T47D (cell line): ENCODE results near the gene PDRG1.
A peak's percentile ranks its signal among the peaks of the same experiment; 100 is the strongest.

Experiments used
- DNase-seq, 2 experiments: peaks; one replicate each; pipeline versions ENCODE4 v3.0.0 to v3.0.0-alpha.2; 2011 to 2012; ENCODE audit warnings: low read depth in 1 of 2, low spot score in 1 of 2
- JUND ChIP-seq: IDR thresholded peaks from 2 replicates; pipeline ENCODE4 v1.6.1; 2012; ENCODE audit warnings: low read depth
- in situ Hi-C: cut with HindIII; loops from 2 replicates; pipeline ENCODE4 v1.10.0; 2016; ENCODE audit warnings: low sequenced_read_pairs, low pct_unique_long_range_greater_than_20kb

The PDRG1 gene

GRCh38 chr20:31951530-31952453, at the start of gene PDRG1:
TSS of gene PDRG1 (minus strand) at chr20:31952046. CDS start at chr20:31951961, 85 bp downstream.
- in situ Hi-C loops, result no loop called here
- TF ChIP-seq JUND, result no peak
- peak; percentile 86 to 98 for DNase-seq

- no peak for TF ChIP-seq JUND
- in situ Hi-C loops, result no loop called here
- DNase-seq, result no peak
Observed at GRCh38 chr20:31998246-31998645, 46.4 kb upstream of the PDRG1 start.

- in situ Hi-C loops, result no loop called here
- TF ChIP-seq JUND, result no peak
- DNase-seq, result no peak
Observed at GRCh38 chr20:31996996-31997395, 45.1 kb upstream of the PDRG1 start.

GRCh38 chr20:31992086-31992485, 40.2 kb upstream of the PDRG1 start:
- in situ Hi-C loops, result no loop called here

GRCh38 chr20:31991339-31991705, 39.5 kb upstream of the PDRG1 start:
- TF ChIP-seq JUND, result no peak
- in situ Hi-C loops, result no loop called here
- DNase-seq, result no peak

More at GRCh38 chr20:31992086-31992485, 40.2 kb upstream of the PDRG1 start:
- no peak for DNase-seq
- TF ChIP-seq JUND, result no peak

GRCh38 chr20:31990641-31991338, 38.9 kb upstream of the PDRG1 start:
- in situ Hi-C loops, result no loop called here
- TF ChIP-seq JUND, result no peak
- no peak for DNase-seq

- no peak for DNase-seq
- TF ChIP-seq JUND, result no peak
- in situ Hi-C loops, result no loop called here
Observed at GRCh38 chr20:31989030-31989645, 37.3 kb upstream of the PDRG1 start.

GRCh38 chr20:31988430-31989015, 36.7 kb upstream of the PDRG1 start:
- no peak for TF ChIP-seq JUND
- in situ Hi-C loops, result no loop called here

GRCh38 chr20:31987744-31988143, 35.9 kb upstream of the PDRG1 start:
- DNase-seq, result peak in 1 of 2 experiments; percentile 30
- no peak for TF ChIP-seq JUND
- in situ Hi-C loops, result no loop called here

More at GRCh38 chr20:31988430-31989015, 36.7 kb upstream of the PDRG1 start:
- no peak for DNase-seq

GRCh38 chr20:31984981-31985471, 33.2 kb upstream of the PDRG1 start:
- DNase-seq, result no peak
- TF ChIP-seq JUND, result no peak
- in situ Hi-C loops, result no loop called here

GRCh38 chr20:31981784-31982183, 29.9 kb upstream of the PDRG1 start:
- in situ Hi-C loops, result no loop called here
- TF ChIP-seq JUND, result no peak
- no peak for DNase-seq

GRCh38 chr20:31979713-31980426, 28.0 kb upstream of the PDRG1 start:
- no peak for DNase-seq
- in situ Hi-C loops, result no loop called here

More at GRCh38 chr20:31979713-31980426, 28.0 kb upstream of the PDRG1 start:
- TF ChIP-seq JUND, result no peak
